Tibial artery (tissue), 4 donors: ENCODE measurements around the gene HORMAD2.
"Not testable (repeated sequence)": the region's sequence is repeated elsewhere in the genome, so short reads cannot be mapped to it uniquely, and the experiment has no call there.

Source experiments
- DNase-seq, 2 donors: peaks; one replicate each; pipeline ENCODE4 v3.0.0-alpha.2; 2019
- H3K27ac ChIP-seq, 2 donors: fragments of 200-600 bp; sonication (generic) in 1 of 2; 1 replicate in 1 of 2; 2 replicates in 1 of 2; pipeline ENCODE4 v1.5.1; 2018 to 2019; ENCODE audit warnings: mild to moderate bottlenecking in 1 of 2
- H3K27me3 ChIP-seq, 2 donors: fragments of 200-600 bp; sonication (generic) in 1 of 2; one replicate each; pipeline versions ENCODE4 v1.5.1 to v1.6.0; 2016 to 2019
- H3K36me3 ChIP-seq, 3 donors: fragments of 200-600 bp; sonication (generic) in 2 of 3; one replicate each; pipeline ENCODE4 v1.5.1; 2016 to 2019; ENCODE audit warnings: mild to moderate bottlenecking in 2 of 3
- H3K4me1 ChIP-seq, 4 donors: fragments of 200-600 bp; sonication (generic) in 2 of 4; 1 replicate in 3 of 4; 2 replicates in 1 of 4; pipeline ENCODE4 v1.5.1; 2016 to 2019
- H3K4me3 ChIP-seq, 2 donors: fragments of 200-600 bp; sonication (generic) in 1 of 2; 1 replicate in 1 of 2; 2 replicates in 1 of 2; pipeline ENCODE4 v1.5.1; 2018 to 2019; ENCODE audit warnings: mild to moderate bottlenecking in 2 of 2
- H3K9me3 ChIP-seq, 3 donors: fragments of 200-600 bp; sonication (generic) in 1 of 3; one replicate each; pipeline ENCODE4 v1.5.1; 2016 to 2019
- CTCF ChIP-seq, 2 experiments: fragments of 200-600 bp in 1 of 2; fragments of 450-650 bp in 1 of 2; IDR thresholded peaks; one replicate each; pipeline ENCODE4 v1.5.1; 2017 to 2019; ENCODE audit warnings: antibody characterized with exemption in 2 of 2, mild to moderate bottlenecking in 1 of 2, moderate library complexity in 1 of 2
- intact Hi-C: fragments of 100-400 bp; cut with DNase I; formaldehyde crosslinking; loops from one replicate; pipeline ENCODE4 v1.15.0; 2023; ENCODE audit warnings: low total_unique reads

HORMAD2 gene

DNA sequence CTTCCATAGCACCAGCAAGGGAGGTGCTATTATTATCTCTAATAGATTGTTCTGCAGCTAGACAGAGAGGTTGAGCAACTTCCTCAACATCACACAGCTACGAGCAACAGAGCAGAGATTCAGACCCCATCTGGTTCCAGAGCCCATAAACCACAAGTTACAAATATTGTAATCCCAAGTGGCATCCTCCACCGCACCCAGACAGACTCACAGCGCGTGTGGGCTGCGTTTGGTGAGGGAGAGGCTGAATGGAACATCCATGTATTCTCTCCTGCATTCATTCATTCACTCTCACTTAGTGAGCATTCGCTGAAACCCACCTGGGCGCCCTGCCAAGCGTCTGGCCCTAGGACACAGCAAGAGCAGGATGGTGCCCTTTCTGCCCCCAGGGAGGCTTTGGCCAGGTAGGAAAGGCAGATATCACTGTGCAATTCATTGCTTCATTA is 132.8 kb downstream of the HORMAD2 start:
- H3K36me3 ChIP-seq: no peaks in the 10 kb centered on the region
- no peak overlapping the region for H3K27ac ChIP-seq
- H3K4me3 ChIP-seq: no peak overlapping the region
- H3K9me3 ChIP-seq: no peaks in the 10 kb centered on the region
- TF ChIP-seq CTCF (IDR thresholded peaks at IDR 0.05): no peak
- H3K4me1 ChIP-seq: peaks cover 0 to 37% (median 25%) of the 10 kb centered on the region in 4 donors
- DNase-seq: no peak
- H3K27me3 ChIP-seq: no peaks in the 10 kb centered on the region
- intact Hi-C loops: no loop called here

- H3K27me3 ChIP-seq: no peaks in the 10 kb centered on the region
- TF ChIP-seq CTCF (IDR thresholded peaks at IDR 0.05): no peak
- peaks cover 0 to 27% (median 17%) of the 10 kb centered on the region in 4 donors for H3K4me1 ChIP-seq
- no peak overlapping the region for H3K4me3 ChIP-seq
- no peak for DNase-seq
- no peak overlapping the region for H3K27ac ChIP-seq
- H3K9me3 ChIP-seq: no peaks in the 10 kb centered on the region
- intact Hi-C loops: no loop called here
- no peaks in the 10 kb centered on the region for H3K36me3 ChIP-seq
Observed at GRCh38 chr22:30214703-30215407, 134.6 kb downstream of the HORMAD2 start.

DNA sequence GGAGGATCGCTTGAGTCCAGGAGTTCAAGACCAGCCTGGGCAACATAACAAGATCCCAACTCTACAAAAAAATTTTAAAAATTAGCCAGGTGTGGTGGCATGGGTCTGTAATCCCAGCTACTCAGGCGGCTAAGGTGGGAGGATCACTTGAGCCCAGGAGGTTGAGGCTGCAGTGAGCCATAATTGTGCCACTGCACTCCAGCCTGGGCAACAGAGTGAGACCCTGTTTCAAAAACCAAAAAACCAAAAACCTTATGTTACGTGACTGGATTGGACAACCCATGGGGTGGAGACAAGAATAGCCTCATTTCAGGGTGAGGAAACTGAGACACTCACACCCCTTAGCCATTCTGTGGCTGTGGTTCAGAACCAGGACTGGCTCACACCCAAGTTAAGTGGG is 136.0 kb downstream of the HORMAD2 start:
- H3K9me3 ChIP-seq, H3K36me3 ChIP-seq, H3K27ac ChIP-seq, DNase-seq, intact Hi-C loops, H3K4me3 ChIP-seq, H3K27me3 ChIP-seq: not testable (repeated sequence)
- peaks cover 0 to 27% (median 13%) of the 10 kb centered on the region in 4 donors for H3K4me1 ChIP-seq

GRCh38 chr22:30216710-30217109 is 136.4 kb downstream of the HORMAD2 start:
- DNase-seq: no peak
- peaks cover 0 to 27% (median 13%) of the 10 kb centered on the region in 4 donors for H3K4me1 ChIP-seq
- TF ChIP-seq CTCF (IDR thresholded peaks at IDR 0.05): no peak
- H3K27ac ChIP-seq: no peak overlapping the region
- H3K27me3 ChIP-seq: no peaks in the 10 kb centered on the region
- no peaks in the 10 kb centered on the region for H3K9me3 ChIP-seq
- H3K4me3 ChIP-seq: no peak overlapping the region
- intact Hi-C loops: no loop called here
- no peaks in the 10 kb centered on the region for H3K36me3 ChIP-seq

GRCh38 chr22:30217698-30218560 is 137.7 kb downstream of the HORMAD2 start:
- DNase-seq: peak in 1 of 2 donors; percentile 82
- Histone ChIP-seq H3K4me1 (peaks cover 0 to 21% (median 13%) of the 10 kb centered on the region in 4 donors), H3K27ac (peak overlapping the region; percentile 76 to 78), H3K9me3 (no peaks in the 10 kb centered on the region), H3K36me3 (no peaks in the 10 kb centered on the region), H3K4me3 (peak overlapping the region in 1 of 2 donors; percentile 1), H3K27me3 (peaks cover 0 to 8% of the 10 kb centered on the region in 2 donors)
- intact Hi-C loops: no loop called here
- no peak for TF ChIP-seq CTCF (IDR thresholded peaks at IDR 0.05)
